Activated naive CD4-positive, alpha-beta T cell treated with anti-CD3 and anti-CD28 coated beads, Interleukin-2, amount 50 U/mL, for 24 hours (primary cell): ENCODE data around the gene KRTAP15-1.

Experiments used
- H3K27ac Mint-ChIP-seq: one replicate; pipeline ENCODE4 v1.8.0; 2021; ENCODE audit warnings: mild to moderate bottlenecking, mixed read lengths
- H3K27me3 Mint-ChIP-seq: one replicate; pipeline ENCODE4 v1.8.0; 2021; ENCODE audit warnings: mixed read lengths
- H3K36me3 Mint-ChIP-seq: one replicate; pipeline ENCODE4 v1.8.0; 2021; ENCODE audit warnings: mixed read lengths
- H3K4me1 Mint-ChIP-seq: one replicate; pipeline ENCODE4 v1.8.0; 2021; ENCODE audit warnings: mixed read lengths
- H3K4me3 Mint-ChIP-seq: one replicate; pipeline ENCODE4 v1.8.0; 2021; ENCODE audit warnings: mild to moderate bottlenecking, mixed read lengths
- H3K9me3 Mint-ChIP-seq: one replicate; pipeline ENCODE4 v1.8.0; 2021; ENCODE audit warnings: mixed read lengths

The KRTAP15-1 gene

DNA sequence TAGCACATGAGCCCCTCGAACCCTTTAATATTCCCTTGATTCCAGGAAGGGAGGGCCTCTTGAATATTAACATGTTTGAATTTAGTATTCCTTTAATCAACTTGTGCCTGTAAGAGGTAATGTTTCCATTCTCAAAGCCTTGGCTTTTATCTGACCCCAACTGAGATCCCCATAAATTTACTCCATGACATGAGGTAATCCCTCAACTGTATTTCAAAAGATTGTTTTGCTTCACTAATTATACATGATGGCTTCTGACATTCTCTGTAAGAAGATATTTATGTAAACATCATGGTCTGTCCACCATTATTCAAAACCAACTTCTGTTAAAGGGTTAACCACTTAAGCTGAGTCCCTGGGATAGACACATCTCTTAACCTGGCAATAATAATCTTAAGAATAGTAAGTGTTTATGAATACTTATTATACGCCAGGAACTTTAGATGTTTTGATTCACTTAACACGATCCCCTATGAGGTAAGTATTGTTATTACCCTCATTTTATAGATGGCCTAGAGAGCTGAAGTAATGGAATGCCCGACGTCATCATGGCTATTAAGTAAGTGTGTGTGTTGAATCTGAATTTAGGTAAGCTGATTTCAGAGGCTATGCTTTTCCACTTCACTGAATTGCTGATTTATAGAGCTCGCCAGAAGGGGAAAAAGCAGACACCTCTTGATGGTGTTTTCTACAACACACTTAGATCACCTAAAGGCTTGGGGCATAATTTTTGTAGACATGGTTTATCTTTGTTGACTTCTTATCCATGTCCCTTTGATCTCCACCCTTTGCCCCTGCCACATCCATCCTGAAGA lies 29.0 kb downstream of the KRTAP15-1 start:
- Mint-ChIP-seq H3K36me3 (peaks cover 2% of the 10 kb centered on the region), H3K27me3 (peaks cover 9% of the 10 kb centered on the region), H3K9me3 (peaks cover 9% of the 10 kb centered on the region), H3K27ac (no peak overlapping the region), H3K4me1 (no peaks in the 10 kb centered on the region), H3K4me3 (no peak overlapping the region)

DNA sequence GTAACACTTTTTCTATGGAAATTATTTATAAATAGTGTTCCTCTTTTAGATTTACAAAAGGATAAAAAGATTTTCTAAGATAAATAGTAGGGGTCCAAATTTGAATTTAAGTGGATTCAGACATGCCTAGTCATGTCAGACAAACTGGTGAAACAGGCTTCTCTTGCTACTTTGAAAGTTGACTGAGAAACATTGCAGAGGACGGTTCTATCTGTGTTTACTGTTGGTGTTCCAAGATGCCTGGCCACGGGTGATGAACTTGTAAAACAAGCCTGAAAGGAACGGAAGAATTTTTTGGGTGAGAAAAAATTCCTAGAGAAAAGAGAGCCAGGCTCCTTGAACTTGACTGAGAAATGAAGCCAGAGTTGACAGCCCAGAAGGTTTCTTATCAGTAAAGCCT lies 37.9 kb downstream of the KRTAP15-1 start:
- Mint-ChIP-seq H3K9me3 (peaks cover 5% of the 10 kb centered on the region), H3K27ac (no peak overlapping the region), H3K4me1 (no peaks in the 10 kb centered on the region), H3K4me3 (no peak overlapping the region), H3K36me3 (no peaks in the 10 kb centered on the region), H3K27me3 (peaks cover 5% of the 10 kb centered on the region)

DNA sequence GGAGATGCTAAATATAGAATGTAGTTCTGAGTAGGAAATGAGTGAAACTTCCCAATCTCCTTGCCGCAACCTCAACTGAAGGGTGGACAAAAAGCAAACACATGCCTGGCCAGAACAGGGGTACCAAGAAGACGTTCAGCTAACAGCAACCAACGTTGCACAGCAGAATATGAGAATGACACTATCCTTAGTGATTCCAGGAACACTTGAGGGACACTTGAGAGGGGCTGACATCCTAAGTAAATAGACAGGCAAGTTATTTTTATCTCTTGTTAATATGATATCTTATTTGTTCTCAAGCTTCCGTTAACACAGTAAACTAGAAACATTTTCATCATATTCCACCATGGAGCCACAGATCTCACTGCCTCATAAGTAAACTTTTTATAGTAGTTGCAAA lies 39.2 kb downstream of the KRTAP15-1 start:
- no peak overlapping the region for H3K27ac Mint-ChIP-seq
- peaks cover 5% of the 10 kb centered on the region for H3K27me3 Mint-ChIP-seq
- no peaks in the 10 kb centered on the region for H3K36me3 Mint-ChIP-seq
- peaks cover 5% of the 10 kb centered on the region for H3K9me3 Mint-ChIP-seq
- no peaks in the 10 kb centered on the region for H3K4me1 Mint-ChIP-seq
- no peak overlapping the region for H3K4me3 Mint-ChIP-seq

DNA sequence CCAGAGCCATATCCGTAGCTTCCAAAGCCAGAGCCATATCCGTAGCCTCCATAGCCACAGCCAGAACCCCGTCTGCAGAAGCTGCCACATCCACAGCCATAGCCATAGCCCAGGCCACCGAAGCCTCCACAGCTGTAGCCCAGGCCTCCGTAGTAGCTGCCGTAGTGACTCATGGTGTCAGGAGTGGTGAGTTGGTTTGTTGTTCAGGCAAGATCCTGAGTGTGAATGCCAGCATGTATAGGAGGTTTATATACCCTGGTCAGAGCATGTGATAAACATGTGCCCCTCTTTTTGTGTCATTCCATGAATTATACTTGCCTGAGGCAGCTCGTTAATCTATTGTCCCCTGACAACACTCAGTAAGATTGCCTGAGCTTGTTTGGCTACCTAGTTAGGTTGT lies 40.1 kb downstream of the KRTAP15-1 start, which contains the start of gene KRTAP19-1:
Gene KRTAP19-1, minus strand, starts transcription at position 223 of the 400 bp plus-strand sequence. Its CDS starts 50 bp downstream, at position 173.
- Mint-ChIP-seq H3K27ac (no peak within 1 kb of the TSS), H3K36me3 (no peaks in the 10 kb centered on the region), H3K4me3 (no peak within 1 kb of the TSS), H3K9me3 (peaks cover 5% of the 10 kb centered on the region), H3K4me1 (no peaks in the 10 kb centered on the region), H3K27me3 (peaks cover 5% of the 10 kb centered on the region)

DNA sequence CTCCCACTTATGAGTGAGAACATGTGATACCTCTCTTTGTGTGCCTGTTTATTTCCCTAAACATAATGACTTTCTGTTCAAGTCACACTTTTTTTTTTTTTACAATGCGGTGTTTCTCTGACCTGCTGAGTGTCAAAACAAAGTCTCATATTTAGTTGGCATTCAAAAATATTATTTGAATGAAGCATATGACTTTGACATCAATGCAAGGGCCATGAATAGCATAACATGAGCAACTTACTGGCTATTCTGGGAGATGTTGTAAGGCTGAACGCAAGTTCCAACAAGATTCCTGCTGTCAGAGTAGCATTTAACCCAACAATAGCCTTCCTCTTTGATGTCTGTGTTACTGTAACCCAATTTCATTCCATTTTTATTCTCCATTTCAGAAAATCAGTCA lies 42.1 kb downstream of the KRTAP15-1 start:
- H3K36me3 Mint-ChIP-seq, result no peaks in the 10 kb centered on the region
- no peak overlapping the region for H3K27ac Mint-ChIP-seq
- H3K27me3 Mint-ChIP-seq, result peaks cover 5% of the 10 kb centered on the region
- H3K4me1 Mint-ChIP-seq, result no peaks in the 10 kb centered on the region
- no peaks in the 10 kb centered on the region for H3K9me3 Mint-ChIP-seq
- no peak overlapping the region for H3K4me3 Mint-ChIP-seq

DNA sequence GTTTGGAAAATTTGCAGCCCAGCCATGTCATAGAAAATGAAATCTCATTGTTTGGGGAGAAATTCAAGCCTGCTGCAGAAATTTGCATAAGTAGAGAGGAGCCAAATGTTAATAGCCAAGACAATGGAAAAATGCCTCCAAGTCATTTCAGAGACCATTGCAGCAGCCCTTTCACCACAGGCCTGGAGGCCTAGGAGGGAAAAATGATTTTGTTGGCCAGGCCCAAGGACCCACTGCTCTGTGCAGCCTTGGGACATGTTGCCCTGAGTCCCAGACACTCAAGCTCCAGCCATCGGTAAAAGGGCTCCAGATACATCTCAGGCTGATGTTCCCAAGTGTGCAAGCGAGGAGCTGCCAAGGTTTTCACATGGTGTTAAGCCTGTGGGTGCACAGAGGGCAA lies 46.1 kb downstream of the KRTAP15-1 start:
- Mint-ChIP-seq H3K27me3 (no peaks in the 10 kb centered on the region), H3K9me3 (peaks cover 6% of the 10 kb centered on the region), H3K4me3 (no peak overlapping the region), H3K36me3 (no peaks in the 10 kb centered on the region), H3K4me1 (no peaks in the 10 kb centered on the region), H3K27ac (no peak overlapping the region)

DNA sequence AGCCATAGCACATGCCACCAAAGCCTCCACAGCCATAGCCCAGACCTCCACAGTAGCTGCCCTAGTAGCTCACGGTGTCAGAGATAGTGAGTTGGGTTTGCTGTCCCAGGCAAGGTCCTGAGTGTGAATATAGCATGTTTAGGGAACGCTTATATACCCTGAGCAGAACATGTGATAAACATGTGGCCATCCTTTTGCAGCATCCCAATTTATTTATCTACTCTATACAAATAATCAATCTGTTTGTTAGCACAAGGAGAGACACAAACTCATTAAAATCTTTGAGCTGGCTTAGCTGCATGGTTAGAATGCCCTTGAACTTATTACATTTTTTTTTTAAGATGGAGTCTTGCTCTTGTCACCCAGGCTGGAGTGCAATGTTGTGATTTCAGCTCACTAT lies 47.3 kb downstream of the KRTAP15-1 start, which contains the start of gene KRTAP19-2:
Gene KRTAP19-2, minus strand, starts transcription at position 101 of the 400 bp plus-strand sequence. Its CDS starts 88 bp downstream, at position 13.
- Mint-ChIP-seq H3K36me3 (no peaks in the 10 kb centered on the region), H3K27me3 (no peaks in the 10 kb centered on the region), H3K4me3 (no peak within 1 kb of the TSS), H3K4me1 (no peaks in the 10 kb centered on the region), H3K9me3 (peaks cover 6% of the 10 kb centered on the region), H3K27ac (no peak within 1 kb of the TSS)
